T-helper 2 cell treated with Interferon-gamma antibody and Interleukin-4, amounts not matched to agents 5 μg/mL and 100 μg/mL, for 36 hours (primary cell): ENCODE data around the gene LAMA4.
A peak's percentile ranks its signal among the peaks of the same experiment; 100 is the strongest.
"Not testable (repeated sequence)": the region's sequence is repeated elsewhere in the genome, so short reads cannot be mapped to it uniquely, and the experiment has no call there.

ENCODE experiments used
- DNase-seq: peaks from one replicate; pipeline ENCODE4 v3.0.0; 2021; ENCODE audit warnings: low spot score
- H3K27ac Mint-ChIP-seq: one replicate; pipeline ENCODE4 v1.8.0; 2021; ENCODE audit warnings: mild to moderate bottlenecking, mixed read lengths
- H3K27me3 Mint-ChIP-seq: one replicate; pipeline ENCODE4 v1.8.0; 2021; ENCODE audit warnings: low read depth, mixed read lengths
- H3K36me3 Mint-ChIP-seq: one replicate; pipeline ENCODE4 v1.8.0; 2021; ENCODE audit warnings: low read depth, mixed read lengths
- H3K4me1 Mint-ChIP-seq: one replicate; pipeline ENCODE4 v1.8.0; 2021; ENCODE audit warnings: low read depth, mixed read lengths
- H3K4me3 Mint-ChIP-seq: one replicate; pipeline ENCODE4 v1.8.0; 2022; ENCODE audit warnings: mild to moderate bottlenecking, moderate library complexity, mixed read lengths
- H3K9me3 Mint-ChIP-seq: one replicate; pipeline ENCODE4 v1.8.0; 2021; ENCODE audit warnings: mixed read lengths

Gene LAMA4

DNA sequence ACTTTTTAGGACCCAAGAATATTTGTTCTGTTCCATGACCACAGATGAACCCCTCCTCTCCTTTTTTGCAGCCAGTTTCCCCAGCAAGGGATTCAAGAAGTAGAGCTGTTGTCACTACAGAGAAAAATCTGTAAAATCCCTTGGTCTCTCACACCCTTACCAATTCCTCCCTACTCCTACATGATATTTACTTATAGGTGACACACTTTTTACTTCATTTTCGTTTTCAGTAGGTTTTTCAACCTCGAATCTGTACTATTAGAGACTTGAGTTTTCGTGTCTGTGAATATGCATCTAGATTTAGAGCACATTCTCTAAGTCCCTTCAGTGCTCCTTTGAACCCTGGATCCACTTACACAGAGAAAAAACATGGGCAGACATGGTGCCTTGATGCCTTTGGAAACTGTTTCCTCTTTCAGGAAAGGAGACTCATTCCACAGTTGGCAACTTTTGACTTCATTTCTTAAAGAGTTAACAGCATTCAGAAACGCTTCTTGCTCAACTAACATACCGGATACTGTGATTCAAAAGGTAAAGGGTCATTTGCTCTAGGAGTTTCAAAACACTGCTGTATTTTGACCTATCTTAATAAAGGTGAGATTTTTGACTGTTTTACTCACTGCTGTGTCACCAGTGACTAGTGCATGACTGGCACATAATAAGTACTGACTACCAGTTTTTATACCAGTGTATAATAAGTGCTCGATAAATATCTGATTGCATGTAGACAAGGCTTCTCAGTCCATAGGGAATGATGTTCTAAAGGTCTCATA, 50.6 kb downstream of the LAMA4 start:
- no peaks in the 10 kb centered on the region for H3K36me3 Mint-ChIP-seq
- peaks cover 27% of the 10 kb centered on the region for H3K27me3 Mint-ChIP-seq
- no peak for DNase-seq
- no peaks in the 10 kb centered on the region for H3K9me3 Mint-ChIP-seq
- peak overlapping the region; percentile 63 for H3K4me3 Mint-ChIP-seq
- peak overlapping the region; percentile 63 for H3K27ac Mint-ChIP-seq
- H3K4me1 Mint-ChIP-seq: no peaks in the 10 kb centered on the region

DNA sequence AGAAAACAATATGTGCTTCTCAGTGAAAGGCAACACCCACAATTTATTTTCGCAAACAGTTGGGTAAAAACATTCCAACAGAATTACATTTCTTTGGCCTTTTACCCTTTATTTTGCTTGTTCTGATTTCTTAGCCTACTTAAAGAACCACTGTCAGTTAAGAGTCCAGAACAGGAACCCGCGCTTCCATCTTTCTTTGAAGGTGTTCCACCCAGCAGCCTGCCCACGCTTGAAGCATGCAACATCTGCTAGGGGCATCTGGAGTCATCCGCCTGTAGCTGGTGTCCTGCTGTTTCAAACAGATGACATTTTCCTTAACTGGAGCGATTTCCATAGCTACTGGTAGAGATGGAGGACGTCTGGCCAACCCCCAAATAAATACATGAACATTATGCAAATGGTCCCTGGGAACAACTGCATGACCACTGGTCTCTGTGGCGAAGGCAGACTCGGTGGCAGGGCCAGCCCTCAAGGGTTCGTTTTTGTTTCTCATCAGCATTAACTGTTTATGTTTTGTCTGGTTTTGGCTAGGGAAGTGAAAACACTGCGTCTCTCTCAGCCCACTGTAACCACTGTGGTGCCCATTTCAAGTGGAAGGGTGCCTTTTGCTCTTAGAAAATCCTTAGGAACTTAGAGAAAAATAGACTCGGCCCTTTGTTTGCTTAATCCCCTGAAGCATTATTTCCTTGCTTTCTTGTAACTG, 51.6 kb downstream of the LAMA4 start:
- Mint-ChIP-seq H3K9me3 (no peaks in the 10 kb centered on the region), H3K4me3 (peak overlapping the region; percentile 63), H3K27me3 (peaks cover 30% of the 10 kb centered on the region), H3K36me3 (no peaks in the 10 kb centered on the region), H3K4me1 (no peaks in the 10 kb centered on the region), H3K27ac (no peak overlapping the region)
- DNase-seq: no peak

GRCh38 chr6:112200185-112200914, 54.0 kb downstream of the LAMA4 start:
- H3K36me3 Mint-ChIP-seq, DNase-seq, H3K27ac Mint-ChIP-seq, H3K4me1 Mint-ChIP-seq, H3K4me3 Mint-ChIP-seq, H3K9me3 Mint-ChIP-seq: not testable (repeated sequence)
- H3K27me3 Mint-ChIP-seq: peaks cover 23% of the 10 kb centered on the region

DNA sequence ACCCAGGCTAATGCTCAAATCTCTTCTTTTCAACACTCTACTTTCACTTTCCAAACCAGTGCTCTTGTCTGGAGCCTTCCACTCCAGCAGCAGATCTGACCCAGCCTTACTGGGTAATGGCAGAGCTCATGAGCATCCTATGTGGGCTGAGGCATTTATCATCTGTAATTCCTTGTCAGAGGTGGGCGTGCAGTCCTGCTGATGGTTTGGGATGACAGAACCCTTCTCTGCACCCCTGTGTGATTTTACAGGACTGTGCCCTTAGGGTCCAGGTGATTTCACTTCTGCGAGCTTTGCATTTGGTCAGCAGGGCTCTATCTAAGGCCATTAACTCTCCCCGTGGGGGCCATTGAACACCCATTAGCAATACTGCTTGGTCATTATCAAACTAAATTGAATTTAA, 55.4 kb downstream of the LAMA4 start:
- no peak overlapping the region for H3K27ac Mint-ChIP-seq
- H3K9me3 Mint-ChIP-seq: no peaks in the 10 kb centered on the region
- no peak overlapping the region for H3K4me3 Mint-ChIP-seq
- H3K36me3 Mint-ChIP-seq: no peaks in the 10 kb centered on the region
- no peak for DNase-seq
- peaks cover 21% of the 10 kb centered on the region for H3K27me3 Mint-ChIP-seq
- H3K4me1 Mint-ChIP-seq: no peaks in the 10 kb centered on the region

- H3K4me1 Mint-ChIP-seq: no peaks in the 10 kb centered on the region
- H3K27me3 Mint-ChIP-seq: peaks cover 21% of the 10 kb centered on the region
- H3K4me3 Mint-ChIP-seq: no peak overlapping the region
- no peaks in the 10 kb centered on the region for H3K9me3 Mint-ChIP-seq
- no peak overlapping the region for H3K27ac Mint-ChIP-seq
- no peaks in the 10 kb centered on the region for H3K36me3 Mint-ChIP-seq
- no peak for DNase-seq
Observed at GRCh38 chr6:112198582-112198981, 55.8 kb downstream of the LAMA4 start.

DNA sequence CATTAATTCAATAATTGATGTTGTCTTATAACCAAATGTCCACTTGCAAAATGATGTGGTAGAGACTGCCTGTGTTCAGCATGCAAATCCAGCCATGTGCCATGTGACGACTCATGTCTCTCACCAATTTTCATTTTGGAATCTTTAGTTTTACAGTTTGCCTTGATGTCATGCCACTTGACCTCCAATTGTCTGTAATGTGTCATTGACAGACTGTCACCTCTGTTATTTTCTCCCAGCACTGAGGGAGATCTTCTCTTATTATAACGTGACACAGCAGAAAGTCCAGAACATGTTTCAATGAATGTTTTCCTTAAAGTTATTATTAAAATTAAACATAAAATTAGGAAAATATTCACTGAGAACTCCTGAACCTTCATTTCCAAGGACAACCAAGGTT, 56.7 kb downstream of the LAMA4 start:
- Mint-ChIP-seq H3K4me1 (no peaks in the 10 kb centered on the region), H3K36me3 (no peaks in the 10 kb centered on the region), H3K27ac (no peak overlapping the region), H3K4me3 (no peak overlapping the region), H3K27me3 (peaks cover 26% of the 10 kb centered on the region), H3K9me3 (no peaks in the 10 kb centered on the region)
- DNase-seq: no peak

DNA sequence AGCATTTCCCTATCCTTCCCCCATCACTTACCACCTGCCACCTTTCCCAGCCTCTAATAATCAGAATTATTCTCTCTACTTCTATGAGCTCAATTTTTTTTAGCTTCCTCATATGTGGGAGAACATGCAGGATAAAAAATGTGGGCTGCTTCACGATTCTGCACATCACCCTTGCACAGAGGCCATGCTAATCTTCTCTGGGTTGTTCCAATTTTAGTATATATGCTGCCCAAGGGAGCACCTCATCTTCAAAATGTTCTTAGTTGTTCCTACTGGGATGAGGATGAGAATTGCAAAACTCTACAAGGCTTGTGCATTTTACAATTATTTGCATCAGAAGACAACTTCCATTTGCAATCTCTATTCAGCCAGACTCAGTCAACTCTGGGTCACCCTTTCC, 58.1 kb downstream of the LAMA4 start:
- H3K4me1 Mint-ChIP-seq: no peaks in the 10 kb centered on the region
- peaks cover 26% of the 10 kb centered on the region for H3K27me3 Mint-ChIP-seq
- H3K36me3 Mint-ChIP-seq: no peaks in the 10 kb centered on the region
- no peaks in the 10 kb centered on the region for H3K9me3 Mint-ChIP-seq
- H3K27ac Mint-ChIP-seq: no peak overlapping the region
- no peak overlapping the region for H3K4me3 Mint-ChIP-seq
- no peak for DNase-seq

- Mint-ChIP-seq H3K27me3 (peaks cover 27% of the 10 kb centered on the region), H3K9me3 (no peaks in the 10 kb centered on the region), H3K4me3 (no peak overlapping the region), H3K27ac (no peak overlapping the region), H3K4me1 (no peaks in the 10 kb centered on the region), H3K36me3 (no peaks in the 10 kb centered on the region)
- no peak for DNase-seq
Observed at GRCh38 chr6:112195166-112195565, 59.2 kb downstream of the LAMA4 start.

- no peaks in the 10 kb centered on the region for H3K4me1 Mint-ChIP-seq
- no peak overlapping the region for H3K4me3 Mint-ChIP-seq
- no peaks in the 10 kb centered on the region for H3K36me3 Mint-ChIP-seq
- H3K27me3 Mint-ChIP-seq: peaks cover 32% of the 10 kb centered on the region
- DNase-seq: no peak
- H3K27ac Mint-ChIP-seq: no peak overlapping the region
- no peaks in the 10 kb centered on the region for H3K9me3 Mint-ChIP-seq
Observed at GRCh38 chr6:112194511-112194910, 59.9 kb downstream of the LAMA4 start.

DNA sequence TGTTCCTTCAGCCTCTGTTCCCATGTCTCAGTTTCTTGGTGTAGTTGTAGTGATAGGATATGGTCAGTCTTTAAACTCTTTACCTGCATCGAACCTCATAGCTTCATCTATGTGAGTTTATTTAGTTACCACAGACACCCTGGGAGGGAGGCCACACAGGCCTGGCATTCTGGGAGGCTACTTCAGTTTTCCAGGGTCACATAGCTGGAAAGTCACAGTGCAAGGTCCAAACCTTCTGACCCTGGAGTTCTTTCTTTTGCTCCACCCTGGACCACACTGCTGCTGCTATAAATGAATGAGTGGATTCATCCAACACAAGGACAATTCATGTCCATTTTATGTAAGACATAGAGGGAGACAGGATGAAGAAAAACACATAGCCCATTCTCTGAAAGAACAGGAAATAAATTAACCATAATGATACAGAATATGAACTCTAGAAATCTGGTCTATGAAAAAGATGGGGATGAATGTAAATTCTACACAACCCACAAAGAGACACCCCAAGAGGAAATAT, 60.8 kb downstream of the LAMA4 start:
- DNase-seq: no peak
- Mint-ChIP-seq H3K27me3 (peaks cover 32% of the 10 kb centered on the region), H3K36me3 (no peaks in the 10 kb centered on the region), H3K4me3 (no peak overlapping the region), H3K4me1 (no peaks in the 10 kb centered on the region), H3K27ac (no peak overlapping the region), H3K9me3 (no peaks in the 10 kb centered on the region)

GRCh38 chr6:112193117-112193516, 61.2 kb downstream of the LAMA4 start:
- Mint-ChIP-seq H3K27me3 (peaks cover 32% of the 10 kb centered on the region), H3K4me1 (no peaks in the 10 kb centered on the region), H3K9me3 (no peaks in the 10 kb centered on the region), H3K27ac (no peak overlapping the region), H3K4me3 (no peak overlapping the region), H3K36me3 (no peaks in the 10 kb centered on the region)
- no peak for DNase-seq

- Mint-ChIP-seq H3K27ac (no peak overlapping the region), H3K27me3 (peaks cover 42% of the 10 kb centered on the region), H3K4me3 (no peak overlapping the region), H3K4me1 (no peaks in the 10 kb centered on the region), H3K36me3 (no peaks in the 10 kb centered on the region), H3K9me3 (no peaks in the 10 kb centered on the region)
- no peak for DNase-seq
Observed at GRCh38 chr6:112191509-112192020, 62.8 kb downstream of the LAMA4 start.

DNA sequence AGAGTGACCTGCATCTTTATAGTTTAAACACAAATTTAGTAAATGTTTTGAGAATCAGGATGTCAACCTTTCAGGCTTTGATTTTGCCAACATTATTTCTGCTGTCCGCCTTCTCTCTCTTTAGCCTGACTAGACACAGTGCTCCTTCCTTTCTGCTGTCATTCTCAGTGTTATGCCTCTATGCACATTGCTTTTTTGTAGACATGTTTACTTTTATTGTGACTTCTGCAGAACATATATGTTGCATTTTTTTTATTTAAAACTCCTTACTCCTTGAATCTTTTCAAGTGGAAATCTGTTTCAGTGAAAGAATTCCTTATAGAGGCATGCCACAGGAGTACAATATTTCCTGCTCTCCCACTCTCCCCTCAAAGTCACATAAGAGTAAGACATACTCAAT, 64.2 kb downstream of the LAMA4 start:
- DNase-seq: no peak
- H3K27ac Mint-ChIP-seq: no peak overlapping the region
- H3K36me3 Mint-ChIP-seq: no peaks in the 10 kb centered on the region
- no peaks in the 10 kb centered on the region for H3K4me1 Mint-ChIP-seq
- peaks cover 41% of the 10 kb centered on the region for H3K27me3 Mint-ChIP-seq
- no peaks in the 10 kb centered on the region for H3K9me3 Mint-ChIP-seq
- H3K4me3 Mint-ChIP-seq: no peak overlapping the region

- no peak overlapping the region for H3K4me3 Mint-ChIP-seq
- H3K36me3 Mint-ChIP-seq: no peaks in the 10 kb centered on the region
- H3K27ac Mint-ChIP-seq: no peak overlapping the region
- H3K4me1 Mint-ChIP-seq: no peaks in the 10 kb centered on the region
- peaks cover 39% of the 10 kb centered on the region for H3K27me3 Mint-ChIP-seq
- DNase-seq: no peak
- no peaks in the 10 kb centered on the region for H3K9me3 Mint-ChIP-seq
Observed at GRCh38 chr6:112189494-112189893, 64.9 kb downstream of the LAMA4 start.
